HG03045 (cell line): ENCODE results near the gene MCTS1.
"Not testable (repeated sequence)": the region's sequence is repeated elsewhere in the genome, so short reads cannot be mapped to it uniquely, and the experiment has no call there.

Experiments
- ATAC-seq: cut with Tn5 transposase; IDR thresholded peaks from one replicate; pipeline ENCODE4 v1.9.1; 2021; ENCODE audit warnings: mild to moderate bottlenecking, moderate library complexity; ENCODE audit not compliant: unreplicated experiment

Gene MCTS1

DNA sequence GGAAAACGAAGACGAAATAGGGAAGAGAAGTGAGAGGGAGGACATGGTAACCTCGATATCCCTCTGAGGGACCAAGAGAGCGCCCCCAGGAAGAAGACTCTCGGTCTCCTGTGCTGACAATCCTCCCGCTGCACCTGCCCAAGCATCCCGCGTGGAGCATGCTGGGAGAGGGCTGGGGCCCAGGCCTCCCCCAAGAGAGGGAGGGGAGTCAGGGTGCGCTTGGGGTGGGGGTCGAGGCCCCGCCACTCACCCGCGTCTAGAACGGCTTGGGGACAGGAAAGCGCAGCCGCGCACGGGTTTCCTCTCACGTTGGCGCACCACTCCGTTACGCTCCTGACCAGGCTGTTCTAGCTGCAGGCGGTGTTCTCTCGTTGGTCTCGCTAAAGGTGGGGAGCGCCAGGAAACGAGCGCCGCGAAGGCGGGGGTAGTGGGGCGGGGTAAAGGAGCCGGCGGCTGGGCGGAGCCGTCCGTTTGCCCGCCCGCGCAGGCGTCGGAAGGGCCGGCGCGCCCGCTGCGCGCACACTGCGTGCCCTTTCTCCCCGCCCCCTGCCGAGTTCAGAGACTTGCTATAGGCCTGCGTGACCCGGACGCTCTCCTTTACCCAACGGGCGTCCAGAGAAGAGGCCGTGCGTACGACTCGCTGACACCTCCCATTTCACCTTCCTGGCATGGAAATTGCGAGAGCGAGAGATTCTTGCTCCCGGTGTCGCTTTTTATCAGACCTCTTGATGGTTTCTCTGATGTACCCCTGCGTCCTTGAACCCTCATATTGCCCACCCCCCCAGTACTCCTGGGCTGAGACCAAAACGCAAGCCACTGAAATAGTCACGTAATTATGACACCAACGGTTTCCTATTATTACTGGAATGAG lies 26.0 kb downstream of the MCTS1 start, which contains the start of gene C1GALT1C1:
TSS of gene C1GALT1C1 (minus strand) at position 388 of the 871 bp plus-strand sequence. CDS start 2,888 bp downstream, outside the sequence.
- ATAC-seq, result peak; percentile 98

DNA sequence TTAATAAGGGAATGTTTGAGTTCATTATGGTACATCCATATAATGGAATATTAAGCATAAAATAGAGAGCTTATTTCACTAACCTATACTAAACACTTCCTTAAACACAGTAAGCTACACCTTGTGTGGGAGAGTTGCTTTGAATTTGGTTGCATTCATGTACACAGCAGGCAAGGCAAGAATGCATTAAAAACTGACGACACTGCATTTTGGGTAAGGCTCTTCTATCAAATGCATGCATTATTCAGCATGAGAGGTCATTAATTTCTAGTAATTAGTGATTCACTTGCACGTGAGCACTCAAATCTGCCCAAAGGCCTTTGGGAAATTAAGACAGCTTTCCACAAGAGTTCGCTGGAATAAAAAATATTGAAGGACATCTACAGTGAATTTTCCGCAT lies 34.7 kb downstream of the MCTS1 start:
- no peak for ATAC-seq

DNA sequence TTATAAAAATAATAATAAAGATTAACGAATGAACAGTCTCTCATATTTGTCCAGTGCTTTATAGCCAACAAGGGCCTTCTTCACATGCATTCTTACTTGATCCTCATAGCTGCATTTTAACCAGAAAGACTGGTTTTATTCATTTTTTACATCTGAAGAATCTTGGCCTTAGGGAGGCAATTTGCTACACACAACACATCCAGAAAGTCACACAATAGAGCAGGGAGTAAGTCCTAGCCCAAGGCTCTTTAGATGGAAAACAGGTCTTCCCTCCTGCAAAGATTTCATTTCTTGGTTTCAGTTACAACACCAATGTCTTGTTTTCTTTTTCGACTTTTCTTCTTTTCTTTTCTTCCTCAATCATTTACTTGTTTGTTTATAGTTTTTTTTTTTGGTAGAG lies 39.0 kb downstream of the MCTS1 start:
- ATAC-seq, result no peak

DNA sequence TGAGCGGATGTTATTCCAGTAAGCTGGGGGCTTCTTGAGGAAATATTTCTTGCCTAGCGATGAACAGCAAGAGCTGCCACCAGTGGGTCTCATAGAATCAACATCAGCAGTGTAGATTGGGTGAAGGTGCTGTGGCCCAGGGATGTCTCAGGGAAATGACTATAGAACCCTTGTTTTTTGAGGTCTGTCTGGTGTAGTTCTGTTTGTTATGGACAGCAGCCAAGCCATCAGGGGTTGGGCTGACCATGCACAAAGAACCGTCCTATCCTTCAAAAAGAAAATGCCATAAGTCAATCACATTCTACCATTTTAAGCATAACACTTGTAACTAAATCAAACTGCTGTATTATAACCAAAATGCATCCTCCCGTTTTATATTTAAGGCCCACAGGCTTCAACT lies 43.2 kb downstream of the MCTS1 start:
- ATAC-seq, result no peak

DNA sequence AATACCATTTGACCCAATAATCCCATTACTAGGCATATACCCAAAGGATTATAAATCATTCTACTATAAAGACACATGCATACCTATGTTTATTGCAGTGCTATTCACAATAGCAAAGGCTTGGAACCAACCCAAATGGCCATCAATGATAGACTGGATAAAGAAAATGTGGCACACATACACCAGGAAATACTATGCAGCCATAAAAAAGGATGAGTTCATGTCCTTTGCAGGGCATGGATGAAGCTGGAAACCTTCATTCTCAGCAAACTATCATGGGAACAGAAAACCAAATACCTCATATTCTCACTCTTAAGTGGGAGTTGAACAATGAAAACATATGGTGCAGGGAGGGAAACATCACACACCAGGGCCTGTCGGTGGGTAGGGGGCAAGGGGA lies 48.4 kb downstream of the MCTS1 start:
- ATAC-seq, result not testable (repeated sequence)

DNA sequence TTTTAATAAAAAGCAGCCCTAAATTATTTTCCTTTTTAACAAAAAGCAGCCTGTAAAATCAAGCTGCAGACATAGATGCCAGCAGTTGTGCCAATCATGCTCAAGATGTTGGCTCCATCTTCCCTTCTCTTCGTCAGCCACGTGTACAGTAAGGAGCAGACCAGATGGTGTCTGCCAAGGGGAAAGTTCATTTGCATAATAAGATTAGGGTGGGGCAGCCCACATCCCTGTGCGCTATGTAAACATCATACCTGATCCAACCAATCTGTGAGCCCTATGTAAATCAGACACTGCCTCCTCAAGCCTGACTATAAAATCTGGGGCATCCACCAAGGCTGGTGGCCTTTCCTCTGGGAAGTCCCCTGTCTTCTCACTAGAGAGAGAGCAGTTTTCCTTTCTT lies 49.1 kb downstream of the MCTS1 start:
- no peak for ATAC-seq

DNA sequence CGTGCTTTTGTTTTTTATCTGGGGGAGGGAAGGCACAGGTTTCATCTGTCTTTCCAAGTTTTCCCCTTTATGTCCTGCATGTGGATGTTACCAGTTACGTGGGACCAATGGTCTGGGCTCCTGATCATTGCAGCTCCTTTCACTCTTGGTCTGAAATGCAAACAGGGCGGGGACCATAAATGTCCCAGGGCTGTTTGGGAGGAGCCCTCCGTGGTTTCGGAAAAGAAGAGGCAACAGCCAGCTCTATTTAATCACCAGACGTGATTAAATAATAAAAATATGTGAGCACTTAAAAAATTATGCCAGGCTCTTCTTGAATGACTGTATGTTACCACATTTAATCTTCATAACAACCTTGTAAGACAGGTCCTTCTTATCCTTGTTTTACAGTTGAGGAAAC lies 56.7 kb downstream of the MCTS1 start:
- ATAC-seq, result no peak
